Stimulated activated naive CD8-positive, alpha-beta T cell treated with anti-CD3 and anti-CD28 coated beads, Interleukin-15, amount 100 ng/mL, for 72 hours (primary cell): ENCODE measurements around the gene INPP5A.
"Not testable (repeated sequence)": the region's sequence is repeated elsewhere in the genome, so short reads cannot be mapped to it uniquely, and the experiment has no call there.

ENCODE experiments used
- ATAC-seq: fragments of 150-1000 bp; cut with Tn5 transposase; 2 replicates; pipeline ENCODE4 v1.10.0; 2021; ENCODE audit warnings: mild to moderate bottlenecking, moderate library complexity
- DNase-seq, 2 donors: peaks; one replicate each; pipeline ENCODE4 v3.0.0; 2021 to 2022
- H3K27ac Mint-ChIP-seq, 2 donors: one replicate each; pipeline ENCODE4 v1.8.0; 2022; ENCODE audit warnings: mild to moderate bottlenecking in 2 of 2, mixed read lengths in 2 of 2, moderate library complexity in 2 of 2
- H3K27me3 Mint-ChIP-seq: one replicate; pipeline ENCODE4 v1.8.0; 2022; ENCODE audit warnings: mixed read lengths
- H3K4me1 Mint-ChIP-seq: one replicate; pipeline ENCODE4 v1.8.0; 2022; ENCODE audit warnings: mild to moderate bottlenecking, mixed read lengths
- H3K4me3 Mint-ChIP-seq, 2 donors: one replicate each; pipeline ENCODE4 v1.8.0; 2022; ENCODE audit warnings: mild to moderate bottlenecking in 2 of 2, mixed read lengths in 2 of 2, moderate library complexity in 1 of 2
- H3K9me3 Mint-ChIP-seq, 2 donors: one replicate each; pipeline ENCODE4 v1.8.0; 2022; ENCODE audit warnings: mixed read lengths in 2 of 2

The INPP5A gene

GRCh38 chr10:132593900-132594876, 56.6 kb downstream of the INPP5A start:
- Mint-ChIP-seq H3K27ac (no peak overlapping the region), H3K4me1 (peaks cover 78% of the 10 kb centered on the region), H3K9me3 (peaks cover 10 to 12% of the 10 kb centered on the region in 2 donors), H3K27me3 (no peaks in the 10 kb centered on the region), H3K4me3 (peak overlapping the region in 1 of 2 donors; percentile 48)
- ATAC-seq (no peak), DNase-seq (no peak)

DNA sequence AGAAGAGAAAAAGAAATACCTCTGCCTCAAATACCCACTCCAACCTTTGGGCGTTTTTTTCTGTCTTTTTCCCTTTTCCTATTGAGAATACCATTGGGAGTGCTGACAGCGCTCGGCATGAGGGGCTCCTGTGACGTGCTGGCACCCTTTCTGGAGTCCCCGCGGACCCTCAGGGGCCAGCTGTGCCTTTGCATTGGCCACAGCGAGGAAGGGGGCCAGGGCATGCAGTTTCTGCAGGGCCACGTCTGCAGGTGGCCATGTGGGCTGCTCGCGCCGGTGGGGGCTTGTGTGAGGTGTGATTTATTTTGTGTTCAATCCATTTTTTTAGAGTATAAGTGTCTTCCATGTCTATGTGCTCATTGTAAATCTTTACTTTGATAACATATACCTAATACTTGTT, 57.4 kb downstream of the INPP5A start:
- DNase-seq: no peak
- Mint-ChIP-seq H3K4me1 (peaks cover 70% of the 10 kb centered on the region), H3K4me3 (no peak overlapping the region), H3K27ac (no peak overlapping the region), H3K9me3 (peaks cover 11 to 20% of the 10 kb centered on the region in 2 donors), H3K27me3 (no peaks in the 10 kb centered on the region)
- no peak for ATAC-seq

- H3K27ac Mint-ChIP-seq: no peak overlapping the region
- H3K4me3 Mint-ChIP-seq: no peak overlapping the region
- peaks cover 61% of the 10 kb centered on the region for H3K4me1 Mint-ChIP-seq
- DNase-seq: no peak
- no peaks in the 10 kb centered on the region for H3K27me3 Mint-ChIP-seq
- peaks cover 18 to 28% of the 10 kb centered on the region in 2 donors for H3K9me3 Mint-ChIP-seq
- ATAC-seq: no peak
These were observed 58.3 kb downstream of the INPP5A start for GRCh38 chr10:132595854-132596253.

DNA sequence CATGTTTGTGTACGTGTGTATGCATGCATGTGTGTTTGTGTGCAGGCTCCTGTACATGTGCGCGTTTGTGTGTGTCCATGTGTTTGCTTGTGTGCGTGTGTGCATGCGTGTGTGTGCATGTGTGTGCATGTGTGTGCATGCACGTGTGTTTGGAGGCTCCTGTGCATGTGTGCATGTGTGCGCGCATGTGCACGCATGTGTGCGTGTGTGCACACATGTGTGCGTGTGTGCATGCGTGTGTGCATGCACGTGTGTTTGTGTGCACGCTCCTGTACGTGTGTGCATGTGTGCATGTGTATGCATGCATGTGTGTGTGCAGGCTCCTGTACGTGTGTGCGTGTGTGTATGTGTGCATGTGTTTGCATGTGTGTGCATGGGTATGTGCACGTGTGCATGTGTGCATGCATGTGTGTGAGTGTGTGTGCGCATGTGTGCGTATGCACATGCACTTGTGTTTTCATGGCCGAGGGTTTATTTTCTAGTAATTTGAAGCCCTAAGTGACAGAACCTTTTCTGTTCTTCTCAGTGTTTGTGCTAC, 59.2 kb downstream of the INPP5A start:
- DNase-seq (no peak), ATAC-seq (no peak)
- Mint-ChIP-seq H3K9me3 (peaks cover 18 to 36% of the 10 kb centered on the region in 2 donors), H3K27ac (no peak overlapping the region), H3K4me1 (peaks cover 52% of the 10 kb centered on the region), H3K27me3 (no peaks in the 10 kb centered on the region), H3K4me3 (no peak overlapping the region)

DNA sequence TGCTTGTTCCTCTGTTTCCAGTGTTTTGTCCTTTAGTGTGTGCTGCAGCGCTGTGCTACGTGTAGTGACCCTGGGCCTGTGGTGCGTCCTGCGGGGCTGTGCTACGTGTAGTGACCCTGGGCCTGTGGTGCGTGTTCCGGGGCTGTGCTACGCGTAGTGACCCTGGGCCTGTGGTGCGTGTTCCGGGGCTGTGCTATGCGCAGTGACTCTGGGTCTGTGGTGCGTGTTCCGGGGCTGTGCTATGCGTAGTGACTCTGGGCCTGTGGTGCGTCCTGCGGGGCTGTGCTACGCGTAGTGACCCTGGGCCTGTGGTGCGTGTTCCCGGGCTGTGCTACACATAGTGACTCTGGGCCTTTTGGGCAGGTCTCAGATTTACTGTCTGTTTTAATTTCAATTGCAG, 60.1 kb downstream of the INPP5A start:
- Mint-ChIP-seq H3K4me3 (no peak overlapping the region), H3K4me1 (peaks cover 48% of the 10 kb centered on the region)
- ATAC-seq: no peak

GRCh38 chr10:132599023-132599618, 61.5 kb downstream of the INPP5A start:
- H3K27ac Mint-ChIP-seq, H3K27me3 Mint-ChIP-seq, H3K4me3 Mint-ChIP-seq, DNase-seq, ATAC-seq: not testable (repeated sequence)
- H3K9me3 Mint-ChIP-seq: peaks cover 18 to 38% of the 10 kb centered on the region in 2 donors
- H3K4me1 Mint-ChIP-seq: peaks cover 41% of the 10 kb centered on the region

More for the DNA sequence above, 60.1 kb downstream of the INPP5A start:
- Mint-ChIP-seq H3K27ac (no peak overlapping the region), H3K27me3 (no peaks in the 10 kb centered on the region), H3K9me3 (peaks cover 18 to 36% of the 10 kb centered on the region in 2 donors)
- DNase-seq: no peak

- H3K27ac Mint-ChIP-seq: no peak overlapping the region
- no peak for DNase-seq
- peaks cover 41% of the 10 kb centered on the region for H3K4me1 Mint-ChIP-seq
These were observed 62.1 kb downstream of the INPP5A start for GRCh38 chr10:132599732-132600131.

GRCh38 chr10:132600416-132600815, 62.8 kb downstream of the INPP5A start:
- DNase-seq (no peak), ATAC-seq (no peak)
- H3K4me3 Mint-ChIP-seq: no peak overlapping the region
- H3K27me3 Mint-ChIP-seq: no peaks in the 10 kb centered on the region
- peaks cover 18 to 43% of the 10 kb centered on the region in 2 donors for H3K9me3 Mint-ChIP-seq
- H3K4me1 Mint-ChIP-seq: peaks cover 38% of the 10 kb centered on the region
- no peak overlapping the region for H3K27ac Mint-ChIP-seq

More at GRCh38 chr10:132599732-132600131, 62.1 kb downstream of the INPP5A start:
- Mint-ChIP-seq H3K27me3 (no peaks in the 10 kb centered on the region), H3K9me3 (peaks cover 18 to 43% of the 10 kb centered on the region in 2 donors), H3K4me3 (no peak overlapping the region)
- no peak for ATAC-seq

DNA sequence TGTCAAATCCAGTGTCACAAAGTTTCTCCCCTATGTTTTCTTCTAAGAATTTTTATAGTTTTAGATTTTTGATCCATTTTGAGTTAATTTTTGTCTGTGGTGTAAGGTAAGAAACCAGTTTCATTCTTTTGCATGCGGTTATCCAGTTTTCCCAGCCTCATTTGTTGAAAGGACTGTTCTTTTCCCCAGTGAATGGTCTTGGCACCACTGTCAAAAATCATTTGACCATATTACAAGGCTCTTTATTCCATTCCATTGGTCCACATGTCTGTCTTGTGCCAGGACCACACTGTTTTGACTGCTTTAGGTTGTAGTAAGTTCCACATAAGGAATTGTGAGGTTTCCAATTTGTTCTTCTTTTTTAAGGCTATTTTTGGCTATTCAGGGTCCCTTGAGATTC, 64.0 kb downstream of the INPP5A start:
- DNase-seq (no peak), ATAC-seq (no peak)
- H3K4me1 Mint-ChIP-seq: peaks cover 36% of the 10 kb centered on the region
- H3K9me3 Mint-ChIP-seq: peaks cover 18 to 43% of the 10 kb centered on the region in 2 donors
- no peaks in the 10 kb centered on the region for H3K27me3 Mint-ChIP-seq
- H3K27ac Mint-ChIP-seq: no peak overlapping the region
- no peak overlapping the region for H3K4me3 Mint-ChIP-seq

DNA sequence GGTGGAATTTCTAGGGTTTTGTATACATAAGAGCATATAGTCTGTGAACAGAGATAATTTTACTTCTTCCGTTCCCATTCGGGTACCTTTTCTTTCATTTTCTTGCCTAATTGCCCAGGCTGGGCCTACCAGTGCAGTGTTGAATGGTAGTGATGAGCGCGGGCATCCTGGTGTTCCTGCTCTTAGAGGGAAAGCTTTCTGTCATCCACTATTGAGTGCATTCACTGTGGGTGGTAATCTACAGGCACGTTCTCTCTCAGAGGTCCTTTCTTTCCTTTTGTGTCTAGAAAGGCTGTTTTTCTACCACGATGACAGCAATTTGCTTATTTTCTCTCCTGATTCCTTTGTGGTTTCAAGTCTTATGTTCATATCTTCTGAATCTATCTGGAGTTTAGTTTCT, 65.0 kb downstream of the INPP5A start:
- Mint-ChIP-seq H3K9me3 (peaks cover 18 to 43% of the 10 kb centered on the region in 2 donors), H3K27ac (no peak overlapping the region), H3K4me3 (no peak overlapping the region), H3K4me1 (peaks cover 34% of the 10 kb centered on the region), H3K27me3 (no peaks in the 10 kb centered on the region)
- no peak for DNase-seq
- no peak for ATAC-seq

DNA sequence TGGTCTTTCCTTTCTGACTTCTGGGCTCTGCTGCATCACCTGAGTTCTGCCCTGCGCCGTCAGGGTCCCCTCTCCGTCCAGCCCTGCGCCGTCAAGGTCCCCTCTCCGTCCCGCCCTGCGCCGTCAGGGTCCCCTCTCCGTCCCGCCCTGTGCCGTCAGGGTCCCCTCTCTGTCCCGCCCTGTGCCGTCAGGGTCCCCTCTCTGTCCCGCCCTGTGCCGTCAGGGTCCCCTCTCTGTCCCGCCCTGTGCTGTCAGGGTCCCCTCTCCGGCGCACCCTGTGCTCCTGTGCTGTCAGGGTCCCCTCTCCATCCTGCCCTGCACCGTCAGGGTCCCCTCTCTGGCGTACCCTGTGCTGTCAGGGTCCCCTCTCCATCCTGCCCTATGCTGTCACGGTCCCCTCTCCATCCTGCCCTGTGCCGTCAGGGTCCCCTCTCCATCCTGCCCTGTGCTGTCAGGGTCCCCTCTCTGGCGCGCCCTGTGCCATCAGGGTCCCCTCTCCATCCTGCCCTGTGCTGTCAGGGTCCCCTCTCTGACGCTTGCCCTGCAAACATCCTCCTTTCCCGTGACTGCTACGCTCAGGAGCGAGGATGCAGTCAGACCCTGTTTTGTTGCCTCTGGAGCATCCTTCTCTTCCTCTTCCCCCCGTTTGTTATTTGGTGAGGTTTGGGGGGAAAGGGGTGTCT, 66.4 kb downstream of the INPP5A start:
- Mint-ChIP-seq H3K27ac (no peak overlapping the region), H3K4me3 (no peak overlapping the region), H3K9me3 (peaks cover 10 to 33% of the 10 kb centered on the region in 2 donors), H3K4me1 (peaks cover 44% of the 10 kb centered on the region), H3K27me3 (no peaks in the 10 kb centered on the region)
- DNase-seq: no peak
- ATAC-seq: no peak

- no peaks in the 10 kb centered on the region for H3K27me3 Mint-ChIP-seq
- ATAC-seq (no peak), DNase-seq (no peak)
- peaks cover 8 to 26% of the 10 kb centered on the region in 2 donors for H3K9me3 Mint-ChIP-seq
- peaks cover 50% of the 10 kb centered on the region for H3K4me1 Mint-ChIP-seq
- H3K4me3 Mint-ChIP-seq: no peak overlapping the region
- no peak overlapping the region for H3K27ac Mint-ChIP-seq
These were observed 67.1 kb downstream of the INPP5A start for GRCh38 chr10:132604686-132605085.

GRCh38 chr10:132605390-132605789, 67.8 kb downstream of the INPP5A start:
- Mint-ChIP-seq H3K4me3 (no peak overlapping the region), H3K4me1 (peaks cover 54% of the 10 kb centered on the region), H3K9me3 (peaks cover 4 to 19% of the 10 kb centered on the region in 2 donors), H3K27ac (no peak overlapping the region), H3K27me3 (no peaks in the 10 kb centered on the region)
- DNase-seq: no peak
- peak; percentile 33 for ATAC-seq

DNA sequence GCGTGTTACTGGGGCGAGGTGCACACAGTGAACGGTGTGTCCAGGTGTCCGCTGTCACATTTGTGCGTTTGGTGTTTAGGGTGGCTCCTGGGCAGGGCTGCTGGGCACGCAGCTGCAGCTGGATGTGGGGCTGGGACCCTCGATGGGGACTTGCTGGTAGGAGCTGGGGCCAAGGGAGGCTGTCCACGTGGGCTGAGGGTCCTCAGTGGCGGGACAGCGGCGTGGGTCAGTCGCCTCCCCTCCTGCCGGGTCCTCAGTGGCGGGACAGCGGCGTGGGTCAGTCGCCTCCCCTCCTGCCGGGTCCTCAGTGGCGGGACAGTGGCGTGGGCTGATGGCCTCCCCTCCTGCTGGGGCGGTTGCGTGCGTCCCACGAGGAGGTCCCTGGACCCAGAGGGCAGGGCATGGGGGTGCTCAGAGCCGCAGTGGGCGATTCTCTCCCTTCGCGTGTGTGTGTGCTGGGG, 68.5 kb downstream of the INPP5A start:
- Mint-ChIP-seq H3K27ac (no peak overlapping the region), H3K9me3 (peaks cover 5 to 13% of the 10 kb centered on the region in 2 donors), H3K4me1 (peaks cover 61% of the 10 kb centered on the region), H3K4me3 (no peak overlapping the region), H3K27me3 (no peaks in the 10 kb centered on the region)
- no peak for ATAC-seq
- no peak for DNase-seq
